PC-3 (cell line): ENCODE data around the gene CYTH1. TPM values are rescaled to one million over a fixed set of nuclear protein-coding genes. Genes with fewer than 3 reads are reported as not detected.

Experiments used
- ATAC-seq: fragments of 200-7000 bp; cut with Tn5 transposase; 2 replicates; pipeline ENCODE4 v1.9.1; 2020; ENCODE audit warnings: mild to moderate bottlenecking, moderate library complexity
- BruUV-seq: library from RNA; stranded (reverse); fragments of 400-500 nt; replicated peaks from 2 replicates; lab custom pipeline; 2021; lab: Mats Ljungman, UMichigan
- CTCF ChIA-PET: fragments of 300-600 bp; sonication (Branson Sonifier 250); formaldehyde crosslinking; loops from one replicate; lab custom pipeline; 2022; ENCODE audit warnings: antibody characterized with exemption; lab: Charles Lee
- POLR2A ChIA-PET: fragments of 300-600 bp; sonication (Branson Sonifier 250); formaldehyde crosslinking; loops from one replicate; lab custom pipeline; 2022; ENCODE audit warnings: antibody characterized with exemption; ENCODE audit not compliant: unreplicated experiment; lab: Charles Lee
- DNase-seq: peaks from one replicate; pipeline ENCODE4 v3.0.0-alpha.2; 2015
- H2AFZ ChIP-seq: fragments of 300-600 bp; sonication (generic); 2 replicates; pipeline ENCODE4 v1.6.0; 2016; ENCODE audit warnings: antibody characterized with exemption, low read length
- H3F3A ChIP-seq: fragments of 300-600 bp; sonication (generic); one replicate; pipeline ENCODE4 v1.6.0; 2017; ENCODE audit warnings: antibody characterized with exemption, low read length, control low read depth, mild to moderate bottlenecking; ENCODE audit not compliant: unreplicated experiment
- H3K27ac ChIP-seq: fragments of 300-600 bp; sonication (generic); 2 replicates; pipeline ENCODE4 v1.5.1; 2016; ENCODE audit warnings: mild to moderate bottlenecking, low read length
- H3K27me3 ChIP-seq: fragments of 300-600 bp; sonication (generic); 2 replicates; pipeline ENCODE4 v1.6.1; 2016; ENCODE audit warnings: low read length, mixed read lengths
- H3K36me3 ChIP-seq: fragments of 300-600 bp; sonication (generic); 2 replicates; pipeline ENCODE4 v1.6.1; 2016; ENCODE audit warnings: low read depth, mixed run types, low read length, mixed read lengths
- H3K4me1 ChIP-seq: fragments of 300-600 bp; sonication (generic); 2 replicates; pipeline ENCODE4 v1.5.1; 2016; ENCODE audit warnings: low read length; ENCODE audit not compliant: insufficient read depth
- H3K4me2 ChIP-seq: fragments of 300-600 bp; sonication (generic); 2 replicates; pipeline ENCODE4 v1.6.0; 2016; ENCODE audit warnings: low read length
- H3K4me3 ChIP-seq: fragments of 300-600 bp; sonication (generic); 2 replicates; pipeline ENCODE4 v1.5.1; 2016; ENCODE audit warnings: mild to moderate bottlenecking, low read length, mixed read lengths
- H3K79me2 ChIP-seq: fragments of 300-600 bp; sonication (generic); 2 replicates; pipeline ENCODE4 v1.6.1; 2017; ENCODE audit warnings: low read length, mixed read lengths
- H3K9ac ChIP-seq: fragments of 300-600 bp; sonication (generic); 2 replicates; pipeline ENCODE4 v1.6.0; 2016; ENCODE audit warnings: mild to moderate bottlenecking, low read length
- H3K9me2 ChIP-seq: fragments of 300-600 bp; sonication (generic); replicated peaks from 2 replicates; pipeline ENCODE4 v1.6.1; 2016; ENCODE audit warnings: mixed run types, low read length, mixed read lengths
- H3K9me3 ChIP-seq: fragments of 300-600 bp; sonication (generic); 2 replicates; pipeline ENCODE4 v1.6.1; 2016; ENCODE audit warnings: low read length, mixed read lengths
- H4K20me1 ChIP-seq: fragments of 300-600 bp; sonication (generic); 2 replicates; pipeline ENCODE4 v1.6.1; 2016; ENCODE audit warnings: low read length, mixed read lengths
- EZH2 ChIP-seq: fragments of 300-600 bp; sonication (generic); IDR thresholded peaks from one replicate; pipeline ENCODE4 v1.6.1; 2017; ENCODE audit warnings: antibody characterized with exemption, mild to moderate bottlenecking, low read length; ENCODE audit not compliant: unreplicated experiment
- EZH2phosphoT487 ChIP-seq: fragments of 300-600 bp; sonication (generic); IDR thresholded peaks from 2 replicates; pipeline ENCODE4 v1.6.1; 2018; ENCODE audit warnings: mild to moderate bottlenecking, antibody characterized with exemption, low read length, borderline replicate concordance
- intact Hi-C: fragments of 100-400 bp; cut with micrococcal nuclease; formaldehyde crosslinking; loops from 2 replicates; pipeline ENCODE4 v1.9.0; 2023
- total RNA-seq: library from RNA; depleted of rRNA; stranded (reverse); fragments of >200 nt; gene quantifications from 2 replicates; pipeline ENCODE4 v1.2.3, GENCODE V29; 2014
- TF ChIP-seq, protein P1 (sequence below): fragments of 300-600 bp; sonication (generic); conservative IDR thresholded peaks from 2 replicates; pipeline ENCODE4 v1.5.1; 2017; ENCODE audit warnings: antibody characterized with exemption, low read depth, mild to moderate bottlenecking, low read length

CYTH1 gene
- total RNA-seq, 1 experiment from 2014 or later: 29.7 TPM

- no peak for DNase-seq
These were observed 114.1 kb downstream of the CYTH1 start for GRCh38 chr17:78667741-78668640.

GRCh38 chr17:78667091-78667490, 115.0 kb downstream of the CYTH1 start:
- H3K9me2 ChIP-seq: no peaks in the 10 kb centered on the region
- H3K4me2 ChIP-seq: no peak overlapping the region
- H3K4me1 ChIP-seq: peaks cover 5% of the 10 kb centered on the region
- H2AFZ ChIP-seq: no peak overlapping the region
- H3K9ac ChIP-seq: no peak overlapping the region
- intact Hi-C loops: no loop called here
- no peaks in the 10 kb centered on the region for H3K36me3 ChIP-seq
- no peak overlapping the region for H3K4me3 ChIP-seq
- CTCF ChIA-PET: no interaction called here
- no peaks in the 10 kb centered on the region for H3F3A ChIP-seq
- no peaks in the 10 kb centered on the region for H3K27me3 ChIP-seq
- no TSS peak for BruUV-seq
- ATAC-seq: no peak
- no peaks in the 10 kb centered on the region for H3K9me3 ChIP-seq
- H4K20me1 ChIP-seq: no peaks in the 10 kb centered on the region
- no peak overlapping the region for H3K27ac ChIP-seq
- H3K79me2 ChIP-seq: no peaks in the 10 kb centered on the region
- POLR2A ChIA-PET: no interaction called here
- TF ChIP-seq, protein P1, sequence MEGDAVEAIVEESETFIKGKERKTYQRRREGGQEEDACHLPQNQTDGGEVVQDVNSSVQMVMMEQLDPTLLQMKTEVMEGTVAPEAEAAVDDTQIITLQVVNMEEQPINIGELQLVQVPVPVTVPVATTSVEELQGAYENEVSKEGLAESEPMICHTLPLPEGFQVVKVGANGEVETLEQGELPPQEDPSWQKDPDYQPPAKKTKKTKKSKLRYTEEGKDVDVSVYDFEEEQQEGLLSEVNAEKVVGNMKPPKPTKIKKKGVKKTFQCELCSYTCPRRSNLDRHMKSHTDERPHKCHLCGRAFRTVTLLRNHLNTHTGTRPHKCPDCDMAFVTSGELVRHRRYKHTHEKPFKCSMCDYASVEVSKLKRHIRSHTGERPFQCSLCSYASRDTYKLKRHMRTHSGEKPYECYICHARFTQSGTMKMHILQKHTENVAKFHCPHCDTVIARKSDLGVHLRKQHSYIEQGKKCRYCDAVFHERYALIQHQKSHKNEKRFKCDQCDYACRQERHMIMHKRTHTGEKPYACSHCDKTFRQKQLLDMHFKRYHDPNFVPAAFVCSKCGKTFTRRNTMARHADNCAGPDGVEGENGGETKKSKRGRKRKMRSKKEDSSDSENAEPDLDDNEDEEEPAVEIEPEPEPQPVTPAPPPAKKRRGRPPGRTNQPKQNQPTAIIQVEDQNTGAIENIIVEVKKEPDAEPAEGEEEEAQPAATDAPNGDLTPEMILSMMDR: no peak
- no peak for TF ChIP-seq EZH2
- TF ChIP-seq EZH2phosphoT487: no peak
- no peak for DNase-seq

More at GRCh38 chr17:78667741-78668640, 114.1 kb downstream of the CYTH1 start:
- no peak overlapping the region for H3K4me2 ChIP-seq
- H3K27me3 ChIP-seq: no peaks in the 10 kb centered on the region
- ChIA-PET POLR2A (no interaction called here), CTCF (no interaction called here)
- no peak overlapping the region for H3K9ac ChIP-seq
- H3K36me3 ChIP-seq: no peaks in the 10 kb centered on the region
- H2AFZ ChIP-seq: no peak overlapping the region
- H4K20me1 ChIP-seq: no peaks in the 10 kb centered on the region
- H3K4me3 ChIP-seq: no peak overlapping the region
- H3K9me2 ChIP-seq: no peaks in the 10 kb centered on the region
- TF ChIP-seq EZH2 (no peak), EZH2phosphoT487 (no peak)
- TF ChIP-seq, protein P1: no peak
- no TSS peak for BruUV-seq
- no peaks in the 10 kb centered on the region for H3F3A ChIP-seq
- H3K27ac ChIP-seq: no peak overlapping the region
- no peaks in the 10 kb centered on the region for H3K79me2 ChIP-seq
- peaks cover 4% of the 10 kb centered on the region; the same call in 1 of the 2 replicates for H3K4me1 ChIP-seq
- no peaks in the 10 kb centered on the region for H3K9me3 ChIP-seq
- no peak for ATAC-seq
- intact Hi-C loops: no loop called here
